ENCODE measurements around the gene TP53RK.

- TF ChIP-seq CTCF (conservative IDR thresholded peaks at IDR 0.05) (no peak), ZFX (IDR thresholded peaks at IDR 0.05) (no peak)
Observed at GRCh38 chr20:46665602-46666001, 23.6 kb downstream of the TP53RK start.
